SK-N-MC (cell line): ENCODE data around the gene TEX14.

Source experiments
- EZH2 ChIP-seq: fragments of 200-600 bp; sonication (generic); IDR thresholded peaks from one replicate; pipeline ENCODE4 v1.6.1; 2017; ENCODE audit warnings: antibody characterized with exemption
- FOXP2 ChIP-seq: optimal IDR thresholded peaks from 2 replicates; pipeline ENCODE3; 2011; ENCODE audit warnings: mild to moderate bottlenecking, moderate library complexity; ENCODE audit not compliant: insufficient read depth; ENCODE audit errors: extremely low read length, control extremely low read depth
- POLR2AphosphoS5 ChIP-seq: IDR thresholded peaks from 2 replicates; pipeline ENCODE4 v1.6.1; 2012; ENCODE audit warnings: mild to moderate bottlenecking, low read depth, low read length, borderline replicate concordance

DNA sequence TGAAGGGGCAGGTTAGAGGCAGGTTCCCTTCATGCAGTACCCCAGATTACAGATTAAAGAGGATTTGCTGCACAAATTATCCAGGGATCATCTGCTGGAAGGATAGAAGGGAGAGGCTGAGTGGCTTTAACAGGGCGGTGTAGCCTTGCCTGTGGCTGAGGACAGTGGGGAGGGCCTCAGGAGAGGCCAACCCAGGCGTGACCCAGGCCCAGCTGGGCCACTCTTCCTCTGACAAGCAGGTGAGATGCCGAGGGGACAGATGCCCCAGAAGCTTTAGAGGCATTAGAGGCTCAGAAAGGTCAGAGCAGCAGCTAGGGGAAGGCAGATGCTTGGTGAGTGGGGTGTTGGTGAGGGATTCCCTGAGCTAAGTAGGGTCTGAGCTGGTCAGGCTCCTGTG lies 159.3 kb downstream of the TEX14 start:
- TF ChIP-seq POLR2AphosphoS5 (no peak), EZH2 (no peak), FOXP2 (no peak)
